SK-N-SH treated with all-trans-retinoic acid at 6 μM for 48 hours (cell line): ENCODE data around the gene IFI6.

Experiments
- ATAC-seq: fragments of 200-7000 bp; cut with Tn5 transposase; 3 replicates; pipeline ENCODE4 v1.9.1; 2020; ENCODE audit warnings: mild to moderate bottlenecking, moderate library complexity
- ARNTL ChIP-seq: fragments of 450-650 bp; formaldehyde crosslinking; IDR thresholded peaks from 2 replicates; pipeline ENCODE4 v1.5.0; 2020; ENCODE audit warnings: low read depth, mild to moderate bottlenecking, moderate library complexity, borderline replicate concordance
- BACH2 ChIP-seq: fragments of 250-450 bp; sonication (Bioruptor Pico); IDR thresholded peaks from 2 replicates; pipeline ENCODE4 v1.9.0; 2021; ENCODE audit warnings: mild to moderate bottlenecking, borderline replicate concordance
- CREB5 ChIP-seq: fragments of 250-450 bp; sonication (Bioruptor Pico); IDR thresholded peaks from 2 replicates; pipeline ENCODE4 v1.5.1; 2020; ENCODE audit warnings: low read depth, mild to moderate bottlenecking, moderate library complexity
- CSDC2 ChIP-seq: fragments of 250-450 bp; sonication (Bioruptor Pico); IDR thresholded peaks from 2 replicates; pipeline ENCODE4 v1.5.0; 2020; ENCODE audit warnings: mild to moderate bottlenecking, moderate library complexity
- ESRRG ChIP-seq: fragments of 250-450 bp; sonication (Bioruptor Pico); IDR thresholded peaks from 2 replicates; pipeline ENCODE4 v1.6.1; 2021; ENCODE audit warnings: mild to moderate bottlenecking
- OSR1 ChIP-seq: fragments of 250-450 bp; sonication (Bioruptor Pico); IDR thresholded peaks from 2 replicates; pipeline ENCODE4 v1.8.0; 2022; ENCODE audit warnings: moderate library complexity, mild to moderate bottlenecking, inconsistent platforms
- PPARA ChIP-seq: fragments of 250-450 bp; sonication (Bioruptor Pico); IDR thresholded peaks from 2 replicates; pipeline ENCODE4 v1.5.0; 2020; ENCODE audit warnings: mild to moderate bottlenecking, borderline replicate concordance
- RARB ChIP-seq: fragments of 250-450 bp; sonication (Bioruptor Pico); IDR thresholded peaks from 2 replicates; pipeline ENCODE4 v1.8.0; 2021; ENCODE audit warnings: mild to moderate bottlenecking, moderate library complexity
- SNAI2 ChIP-seq: fragments of 250-450 bp; sonication (Bioruptor Pico); IDR thresholded peaks from 2 replicates; pipeline ENCODE4 v1.5.0; 2020; ENCODE audit warnings: mild to moderate bottlenecking, moderate library complexity
- TCF4 ChIP-seq: fragments of 250-450 bp; sonication (Bioruptor Pico); IDR thresholded peaks from 2 replicates; pipeline ENCODE4 v1.8.0; 2021; ENCODE audit warnings: mild to moderate bottlenecking, moderate library complexity, borderline replicate concordance
- TOX ChIP-seq: fragments of 250-450 bp; sonication (Bioruptor Pico); IDR thresholded peaks from 2 replicates; pipeline ENCODE4 v1.8.0; 2021; ENCODE audit warnings: mild to moderate bottlenecking, moderate library complexity, borderline replicate concordance
- ZC3H10 ChIP-seq: fragments of 250-450 bp; sonication (Bioruptor Pico); IDR thresholded peaks from 2 replicates; pipeline ENCODE4 v1.5.1; 2021; ENCODE audit warnings: mild to moderate bottlenecking, moderate library complexity
- ZFP3 ChIP-seq: fragments of 250-450 bp; sonication (Bioruptor Pico); IDR thresholded peaks from 2 replicates; pipeline ENCODE4 v1.5.0; 2020; ENCODE audit warnings: mild to moderate bottlenecking, moderate library complexity
- ZFP30 ChIP-seq: fragments of 450-650 bp; formaldehyde crosslinking; IDR thresholded peaks from 2 replicates; pipeline ENCODE4 v1.5.0; 2022; ENCODE audit warnings: mild to moderate bottlenecking, moderate library complexity
- ZNF565 ChIP-seq: fragments of 450-650 bp; formaldehyde crosslinking; conservative IDR thresholded peaks from 2 replicates; pipeline ENCODE4 v1.5.0; 2020; ENCODE audit warnings: low read depth, mild to moderate bottlenecking, moderate library complexity
- ZNF70 ChIP-seq: fragments of 450-650 bp; formaldehyde crosslinking; IDR thresholded peaks from 2 replicates; pipeline ENCODE4 v1.5.0; 2020; ENCODE audit warnings: mild to moderate bottlenecking, moderate library complexity
- ZNF8 ChIP-seq: fragments of 450-650 bp; formaldehyde crosslinking; IDR thresholded peaks from 2 replicates; pipeline ENCODE4 v1.5.0; 2020; ENCODE audit warnings: mild to moderate bottlenecking, moderate library complexity
- TF ChIP-seq, protein P1 (sequence below): fragments of 250-450 bp; sonication (Bioruptor Pico); IDR thresholded peaks from 2 replicates; pipeline ENCODE4 v1.8.0; 2021; ENCODE audit warnings: low read depth, mild to moderate bottlenecking, moderate library complexity, borderline replicate concordance
- TF ChIP-seq, protein P2 (sequence below): fragments of 250-450 bp; sonication (Bioruptor Pico); IDR thresholded peaks from 2 replicates; pipeline ENCODE4 v1.5.1; 2021; ENCODE audit warnings: mild to moderate bottlenecking, moderate library complexity

IFI6 gene

DNA sequence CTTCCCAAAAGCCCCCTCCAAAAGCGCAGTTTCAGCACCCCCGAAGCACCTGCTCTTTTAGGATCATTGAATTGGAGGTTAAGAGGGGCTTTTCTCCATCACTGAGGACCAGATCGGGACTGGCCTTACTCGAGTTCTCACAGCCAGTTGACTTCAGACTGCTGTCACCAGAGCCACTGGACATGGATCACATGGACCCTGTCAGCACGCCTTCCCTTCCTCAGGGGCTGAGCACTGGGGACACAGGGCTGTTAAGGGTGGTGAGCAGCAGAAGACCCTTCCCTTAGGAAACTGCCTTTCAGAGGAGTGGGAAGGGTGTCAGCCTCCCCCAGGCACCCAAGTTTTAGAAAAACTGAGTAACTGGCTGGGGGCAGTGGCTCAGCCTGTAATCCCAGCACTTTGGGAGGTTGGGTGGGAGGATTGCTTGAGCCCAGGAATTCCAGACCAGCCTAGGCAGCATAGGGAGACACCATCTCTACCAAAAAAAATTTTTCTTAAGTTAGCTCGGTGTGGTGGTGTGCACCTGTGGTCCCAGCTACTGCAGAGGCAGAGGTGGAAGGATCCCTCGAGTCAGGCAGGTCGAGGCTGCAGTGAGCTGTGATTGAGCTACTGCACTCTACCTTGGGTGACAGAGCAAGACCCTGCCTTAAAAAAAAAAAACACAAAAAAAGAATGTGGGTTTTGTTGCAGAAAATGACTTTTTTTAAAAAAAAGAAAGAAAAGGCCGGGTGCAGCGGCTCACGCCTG, 36.4 kb downstream of the IFI6 start:
- ATAC-seq: no peak
- TF ChIP-seq ARNTL (CRISPR knock-in tag) (no peak), TCF4 (CRISPR knock-in tag) (no peak), PPARA (CRISPR knock-in tag) (no peak), BACH2 (CRISPR knock-in tag) (no peak), OSR1 (CRISPR knock-in tag) (no peak), ZNF565 (CRISPR knock-in tag) (no peak), TOX (CRISPR knock-in tag) (no peak), ZC3H10 (CRISPR knock-in tag) (no peak), CSDC2 (CRISPR knock-in tag) (no peak), ZNF70 (CRISPR knock-in tag) (no peak), ZNF8 (CRISPR knock-in tag) (no peak), RARB (CRISPR knock-in tag) (no peak)
- TF ChIP-seq, protein P1, sequence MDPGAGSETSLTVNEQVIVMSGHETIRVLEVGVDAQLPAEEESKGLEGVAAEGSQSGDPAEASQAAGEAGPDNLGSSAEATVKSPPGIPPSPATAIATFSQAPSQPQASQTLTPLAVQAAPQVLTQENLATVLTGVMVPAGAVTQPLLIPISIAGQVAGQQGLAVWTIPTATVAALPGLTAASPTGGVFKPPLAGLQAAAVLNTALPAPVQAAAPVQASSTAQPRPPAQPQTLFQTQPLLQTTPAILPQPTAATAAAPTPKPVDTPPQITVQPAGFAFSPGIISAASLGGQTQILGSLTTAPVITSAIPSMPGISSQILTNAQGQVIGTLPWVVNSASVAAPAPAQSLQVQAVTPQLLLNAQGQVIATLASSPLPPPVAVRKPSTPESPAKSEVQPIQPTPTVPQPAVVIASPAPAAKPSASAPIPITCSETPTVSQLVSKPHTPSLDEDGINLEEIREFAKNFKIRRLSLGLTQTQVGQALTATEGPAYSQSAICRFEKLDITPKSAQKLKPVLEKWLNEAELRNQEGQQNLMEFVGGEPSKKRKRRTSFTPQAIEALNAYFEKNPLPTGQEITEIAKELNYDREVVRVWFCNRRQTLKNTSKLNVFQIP (CRISPR knock-in tag): no peak
- TF ChIP-seq, protein P2, sequence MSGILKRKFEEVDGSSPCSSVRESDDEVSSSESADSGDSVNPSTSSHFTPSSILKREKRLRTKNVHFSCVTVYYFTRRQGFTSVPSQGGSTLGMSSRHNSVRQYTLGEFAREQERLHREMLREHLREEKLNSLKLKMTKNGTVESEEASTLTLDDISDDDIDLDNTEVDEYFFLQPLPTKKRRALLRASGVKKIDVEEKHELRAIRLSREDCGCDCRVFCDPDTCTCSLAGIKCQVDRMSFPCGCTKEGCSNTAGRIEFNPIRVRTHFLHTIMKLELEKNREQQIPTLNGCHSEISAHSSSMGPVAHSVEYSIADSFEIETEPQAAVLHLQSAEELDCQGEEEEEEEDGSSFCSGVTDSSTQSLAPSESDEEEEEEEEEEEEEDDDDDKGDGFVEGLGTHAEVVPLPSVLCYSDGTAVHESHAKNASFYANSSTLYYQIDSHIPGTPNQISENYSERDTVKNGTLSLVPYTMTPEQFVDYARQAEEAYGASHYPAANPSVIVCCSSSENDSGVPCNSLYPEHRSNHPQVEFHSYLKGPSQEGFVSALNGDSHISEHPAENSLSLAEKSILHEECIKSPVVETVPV (CRISPR knock-in tag): no peak

- TF ChIP-seq ESRRG (CRISPR knock-in tag): no peak
- TF ChIP-seq, protein P2 (CRISPR knock-in tag): no peak
- no peak for ATAC-seq
Observed at GRCh38 chr1:27634985-27635367, 37.0 kb downstream of the IFI6 start, which contains the start of gene FGR. TSS of gene FGR (minus strand) at chr1:27635185. CDS start at chr1:27623916, 11,269 bp downstream.

- ATAC-seq: no peak
- TF ChIP-seq RARB (CRISPR knock-in tag): no peak
- TF ChIP-seq CREB5 (CRISPR knock-in tag): no peak
Observed at GRCh38 chr1:27634177-27634984, 37.6 kb downstream of the IFI6 start.

DNA sequence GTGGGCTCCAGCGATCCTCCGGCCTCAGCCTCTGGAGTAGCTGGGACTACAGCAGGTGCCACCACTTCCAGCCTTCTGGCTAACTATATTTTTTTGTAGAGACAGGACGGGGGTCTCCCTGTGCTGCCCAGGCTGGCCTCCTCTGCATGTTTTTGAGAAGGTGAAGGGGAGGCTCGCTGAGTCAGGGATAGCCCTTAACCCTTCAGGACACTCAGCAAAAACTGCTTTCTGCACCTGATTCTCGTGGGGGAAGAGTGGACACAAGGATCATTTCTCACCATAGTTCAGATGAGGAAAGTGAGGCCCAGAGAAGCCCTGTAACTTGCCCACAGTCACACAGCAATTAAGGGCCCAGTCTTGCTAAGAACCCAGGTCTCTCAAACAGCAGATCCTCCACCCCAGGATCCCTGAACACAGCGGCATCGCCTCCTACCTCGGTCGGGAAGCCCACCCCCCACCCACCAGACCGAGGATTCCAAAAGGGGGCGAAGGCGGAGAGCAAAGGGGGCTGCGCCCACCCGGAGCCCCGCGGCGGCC, 38.3 kb downstream of the IFI6 start:
- ATAC-seq: no peak
- TF ChIP-seq PPARA (CRISPR knock-in tag) (no peak), ZFP3 (CRISPR knock-in tag) (no peak)
- TF ChIP-seq, all 23 proteins: peak for 0

DNA sequence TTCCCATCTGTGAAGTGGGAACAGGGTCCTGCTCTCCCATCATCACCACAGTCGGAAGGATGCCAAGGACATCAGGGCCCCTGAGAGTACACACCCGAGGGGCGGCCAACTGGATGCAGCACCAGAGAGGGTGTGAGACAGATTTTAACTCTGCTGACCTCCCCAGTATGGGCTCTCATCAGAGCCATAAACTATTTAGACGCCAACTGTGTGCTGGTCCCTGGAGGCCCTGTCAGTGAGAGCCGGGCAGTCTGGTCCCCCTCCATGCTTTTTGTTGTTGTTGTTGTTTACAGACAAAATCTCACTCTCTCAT, 38.7 kb downstream of the IFI6 start:
- ATAC-seq: no peak
- TF ChIP-seq, protein P1 (CRISPR knock-in tag): no peak
- no peak for TF ChIP-seq ZNF70 (CRISPR knock-in tag)
- no peak for TF ChIP-seq TOX (CRISPR knock-in tag)
- TF ChIP-seq, protein P2 (CRISPR knock-in tag): no peak
- TF ChIP-seq ZFP30 (CRISPR knock-in tag): no peak
- no peak for TF ChIP-seq CREB5 (CRISPR knock-in tag)
- TF ChIP-seq RARB (CRISPR knock-in tag): no peak
- TF ChIP-seq SNAI2 (CRISPR knock-in tag): no peak
- no peak for TF ChIP-seq ZNF565 (CRISPR knock-in tag)
